Limb (tissue), 2 donors: ENCODE data around the gene MTOR.
"Not testable (repeated sequence)": the region's sequence is repeated elsewhere in the genome, so short reads cannot be mapped to it uniquely, and the experiment has no call there.

ENCODE experiments used
- DNase-seq, 2 donors: peaks; one replicate each; pipeline ENCODE4 v3.0.0-alpha.2; 2016; ENCODE audit errors: extremely low spot score in 2 of 2

Gene MTOR

DNA sequence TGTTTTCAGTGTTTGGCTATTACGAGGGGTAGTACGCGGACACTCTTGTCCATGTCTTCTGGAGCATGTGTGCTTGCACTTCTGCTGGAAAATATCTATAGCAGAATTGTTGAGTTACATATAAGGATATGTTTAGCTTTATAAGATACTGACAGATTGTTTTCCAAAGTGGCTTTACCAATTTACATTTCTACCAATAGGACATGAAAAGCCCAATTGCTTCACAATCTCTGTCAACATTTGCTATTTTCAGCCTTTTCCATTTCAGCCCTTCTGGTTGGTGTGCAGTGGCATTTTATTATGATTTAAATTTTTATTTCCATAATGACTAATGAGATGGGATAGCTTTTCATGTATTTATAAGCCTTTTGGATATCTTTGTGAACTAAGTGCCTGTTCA, 79.5 kb downstream of the MTOR start:
- DNase-seq = no peak

DNA sequence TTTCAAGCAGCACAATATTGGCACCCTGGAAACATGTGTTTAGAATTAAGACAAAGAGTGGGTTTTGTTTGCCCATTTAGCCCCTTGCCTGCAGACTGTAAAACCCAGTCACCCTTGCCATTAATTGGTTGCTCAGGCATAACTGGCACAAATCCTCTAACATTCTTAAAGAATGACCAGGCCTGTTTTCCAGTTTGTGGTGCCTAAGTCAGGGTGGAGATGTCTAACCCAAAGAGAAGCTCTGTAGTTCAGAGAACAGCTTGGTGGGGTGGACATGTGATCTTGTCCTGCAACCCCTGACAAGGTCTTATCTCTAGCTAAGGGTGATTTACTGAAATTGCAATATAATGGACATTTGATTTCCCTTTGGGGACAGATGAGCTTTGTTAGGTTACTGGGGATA, 82.0 kb downstream of the MTOR start:
- no peak for DNase-seq

DNA sequence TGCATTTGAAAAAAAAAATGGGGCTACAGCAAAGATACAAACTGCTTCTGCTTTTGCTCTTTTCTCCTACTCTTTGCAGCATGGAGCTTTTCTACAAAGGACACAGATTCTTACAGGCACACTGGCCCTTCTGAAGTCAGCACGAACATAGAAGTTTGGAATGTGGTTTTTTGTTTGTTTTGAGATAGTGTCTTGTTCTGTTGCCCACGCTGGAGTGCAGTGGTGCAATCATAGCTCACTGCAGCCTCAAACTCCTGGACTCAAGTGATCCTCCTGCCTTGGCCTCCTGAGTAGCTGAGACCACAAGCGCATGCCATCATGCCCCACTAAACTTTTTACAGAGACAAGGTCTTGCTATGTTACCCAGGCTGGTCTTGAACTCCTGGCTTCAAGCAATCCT, 82.6 kb downstream of the MTOR start:
- not testable (repeated sequence) for DNase-seq

DNA sequence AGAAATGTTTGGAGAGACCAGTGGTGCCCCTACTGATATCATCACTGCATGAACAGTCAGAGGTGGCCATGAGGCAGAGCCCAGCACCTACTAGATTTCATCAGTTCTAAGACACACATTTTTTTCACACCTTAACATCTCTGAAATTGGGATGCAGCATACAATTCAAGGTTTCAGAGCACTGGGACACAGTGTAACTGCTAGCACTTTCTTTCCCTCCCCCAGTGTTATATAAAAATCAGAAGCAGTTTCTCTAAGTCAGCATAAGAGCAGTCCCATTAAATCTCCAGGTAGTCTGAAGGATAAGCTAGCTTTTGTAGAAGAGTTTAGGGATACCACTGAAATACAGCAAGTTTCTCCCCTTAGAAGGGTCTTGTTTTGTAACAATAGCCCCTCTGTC, 83.2 kb downstream of the MTOR start:
- DNase-seq = no peak

DNA sequence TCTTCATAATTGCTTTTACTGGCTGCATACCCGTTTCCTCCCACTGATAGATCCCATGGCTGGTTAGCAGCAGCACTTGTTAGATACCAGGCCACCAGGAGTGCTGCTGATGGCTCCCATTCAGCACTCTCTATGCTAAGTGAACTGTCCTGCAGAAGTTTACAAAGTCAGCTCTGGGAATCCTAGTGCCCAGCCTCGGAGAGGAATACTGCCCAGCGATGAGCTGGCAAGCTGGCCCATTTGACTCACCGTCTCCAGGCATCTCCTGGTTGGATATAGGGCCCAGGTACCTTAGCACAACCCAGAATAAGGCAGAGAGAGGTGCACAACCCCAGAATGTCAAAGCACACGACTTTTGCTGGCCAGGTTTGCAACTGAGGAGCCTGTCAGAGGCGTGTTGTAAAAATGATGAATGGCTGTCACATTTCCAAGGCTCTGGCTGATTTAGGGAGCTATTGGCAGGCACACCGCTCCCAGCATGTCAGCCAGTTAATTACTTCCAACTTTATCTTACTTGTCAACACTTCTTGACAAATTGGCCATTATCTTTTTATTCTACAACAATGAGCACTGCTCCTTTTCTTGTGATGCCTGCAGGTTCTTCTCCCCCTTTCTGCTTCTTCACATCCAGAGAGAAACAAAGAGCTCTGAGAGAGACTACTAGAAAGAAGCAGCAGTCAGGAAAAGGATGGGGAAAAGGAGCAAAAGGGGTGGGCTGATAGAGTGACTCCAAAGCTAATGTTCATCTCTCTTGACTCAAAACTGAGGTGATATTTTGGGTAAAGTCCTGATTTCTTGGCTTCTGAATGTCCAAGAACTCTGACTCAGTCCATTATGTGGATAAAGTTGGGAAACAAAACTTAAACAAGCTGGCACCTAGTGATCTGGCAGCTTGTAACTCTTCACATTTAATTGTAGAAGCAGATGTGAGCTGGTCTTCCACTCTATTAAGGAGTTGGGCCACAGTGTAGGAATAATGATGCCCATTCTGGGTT, 84.0 kb downstream of the MTOR start:
- no peak for DNase-seq

DNA sequence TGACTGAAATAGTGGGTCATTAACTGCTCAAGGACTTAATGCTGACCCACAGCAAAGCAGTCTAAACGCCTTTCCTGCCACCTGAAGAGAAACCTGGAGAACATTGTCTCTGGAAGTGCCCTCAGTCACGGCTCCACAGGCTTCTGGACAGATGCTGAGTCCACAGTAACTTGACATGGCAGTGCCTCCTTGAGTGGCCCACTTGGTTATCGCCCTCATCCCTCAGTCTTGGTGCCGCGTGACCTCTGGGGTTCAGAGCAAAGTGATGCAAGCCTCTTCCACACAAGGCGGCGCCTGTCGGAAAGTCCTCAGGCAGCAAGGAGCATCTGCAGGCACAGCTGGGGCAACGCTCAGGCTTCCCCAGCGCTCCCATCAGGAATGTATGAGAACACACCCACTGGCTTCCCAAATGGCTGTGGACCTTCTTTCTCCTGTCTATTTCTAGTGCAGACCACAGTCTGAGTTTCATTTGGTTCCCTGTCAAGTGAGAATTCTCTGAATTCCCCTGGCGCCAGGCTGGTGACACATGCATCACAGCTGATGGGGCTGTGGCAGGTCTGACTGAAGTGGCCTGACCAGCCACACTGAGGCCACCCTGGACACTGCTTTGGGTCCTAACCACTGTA, 86.2 kb downstream of the MTOR start:
- peak in 1 of 2 donors; percentile 41 for DNase-seq

DNA sequence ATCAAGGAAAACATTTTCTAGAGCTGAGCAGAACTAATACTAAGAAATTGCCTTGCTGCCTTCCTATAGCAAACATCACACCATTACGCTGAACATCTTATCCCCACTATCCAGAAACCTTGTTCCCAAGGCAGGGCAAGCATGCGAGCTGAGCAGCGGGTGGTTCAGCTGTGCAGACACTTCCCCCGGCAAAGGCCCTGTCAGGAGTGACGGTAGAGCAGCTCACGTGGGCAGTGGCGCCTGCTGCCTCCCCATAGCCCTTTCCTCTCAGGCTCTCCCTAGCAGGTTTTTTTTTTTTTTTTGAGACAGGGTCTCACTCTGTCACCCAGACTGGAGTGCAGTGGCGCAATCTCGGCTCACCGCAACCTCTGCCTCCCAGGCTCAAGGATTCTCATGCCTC, 86.9 kb downstream of the MTOR start:
- DNase-seq = no peak

DNA sequence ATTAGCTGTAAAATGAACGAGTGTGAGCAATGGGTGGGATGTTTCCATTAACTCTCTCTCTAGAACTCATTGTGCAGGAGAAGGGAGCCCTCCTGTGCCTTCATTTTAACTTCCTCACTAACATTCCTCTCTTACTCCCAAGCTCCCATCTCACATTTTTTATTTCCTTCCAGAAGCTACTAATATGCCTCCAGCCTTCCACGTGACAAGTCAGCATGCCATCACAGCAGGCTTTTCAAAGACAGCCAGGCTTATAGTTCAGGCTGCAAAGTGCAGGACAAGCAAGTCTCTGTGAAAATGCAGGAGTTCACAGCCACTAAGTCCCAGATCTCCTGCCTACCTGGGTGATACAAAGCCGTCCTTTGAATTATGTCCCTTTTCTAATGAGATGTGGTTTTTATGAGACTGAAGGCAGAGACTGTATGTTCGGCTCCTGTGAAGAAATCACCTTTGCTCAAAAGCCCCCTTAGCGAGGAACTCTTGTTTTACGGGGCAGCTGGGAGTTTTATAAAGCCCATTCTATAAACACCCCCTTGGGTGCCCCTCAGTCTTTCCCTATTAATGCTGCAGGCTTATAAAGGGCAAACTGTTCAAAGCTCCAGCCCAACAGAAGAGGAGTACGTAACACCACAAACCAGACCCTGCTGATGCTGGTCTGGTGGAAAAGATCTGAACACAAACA, 87.9 kb downstream of the MTOR start:
- peak in 1 of 2 donors; percentile 38 for DNase-seq

DNA sequence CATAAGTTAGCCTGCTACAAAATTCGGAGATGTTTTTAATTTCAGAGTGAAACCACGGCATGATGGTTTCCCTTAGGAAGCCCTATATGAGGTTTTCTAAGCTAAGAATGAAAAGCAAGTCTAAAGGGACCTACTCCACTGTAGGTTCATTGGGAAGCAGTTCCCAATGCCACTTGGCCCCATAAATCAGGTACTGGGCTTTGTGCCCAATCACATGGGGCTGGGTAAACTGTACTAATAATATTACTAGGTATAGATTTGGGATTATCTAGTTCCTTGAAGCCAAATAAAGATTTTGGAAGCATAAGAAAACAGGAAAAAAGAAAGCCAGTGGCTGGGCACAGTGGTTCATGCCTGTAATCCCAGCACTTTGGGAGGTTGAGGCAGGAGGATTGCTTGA, 92.2 kb downstream of the MTOR start:
- DNase-seq = no peak

DNA sequence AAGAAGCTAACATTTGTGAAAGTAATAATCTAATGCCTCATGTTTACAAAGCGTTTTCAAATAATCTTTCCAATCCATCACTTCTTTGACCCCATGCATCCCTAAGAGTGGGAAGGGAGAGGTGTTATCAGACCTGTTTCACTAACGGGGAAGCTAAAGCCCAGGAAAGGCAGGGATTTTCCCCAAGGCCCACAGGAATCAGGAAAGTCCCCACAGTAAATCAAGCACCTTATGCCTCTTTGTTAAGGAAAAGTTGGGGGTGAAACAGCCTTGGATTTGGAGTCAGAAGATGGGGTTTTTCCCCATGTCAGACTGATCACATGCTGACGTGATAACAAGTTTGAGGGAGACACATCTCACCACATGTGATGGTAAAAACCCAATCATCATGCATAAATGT, 93.1 kb downstream of the MTOR start:
- no peak for DNase-seq

DNA sequence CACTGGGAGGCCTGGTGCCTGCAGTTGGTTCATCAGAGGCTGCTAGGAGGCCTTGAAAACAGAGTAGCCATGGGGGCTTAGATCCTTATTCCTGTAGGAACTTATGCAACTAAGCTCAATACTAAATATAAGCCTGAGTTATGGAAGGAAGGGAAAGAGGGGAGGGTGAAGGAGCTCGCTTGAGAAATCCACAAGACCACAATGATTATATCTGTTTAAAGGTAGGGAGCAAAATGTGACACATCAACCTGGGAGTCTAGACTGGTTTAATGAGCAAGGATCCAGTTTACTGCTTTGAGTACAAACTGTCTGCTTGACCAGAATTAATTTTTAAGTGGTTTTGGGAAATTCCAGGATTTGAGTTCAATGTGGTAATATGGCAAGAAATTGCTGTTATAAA, 93.6 kb downstream of the MTOR start:
- no peak for DNase-seq

DNA sequence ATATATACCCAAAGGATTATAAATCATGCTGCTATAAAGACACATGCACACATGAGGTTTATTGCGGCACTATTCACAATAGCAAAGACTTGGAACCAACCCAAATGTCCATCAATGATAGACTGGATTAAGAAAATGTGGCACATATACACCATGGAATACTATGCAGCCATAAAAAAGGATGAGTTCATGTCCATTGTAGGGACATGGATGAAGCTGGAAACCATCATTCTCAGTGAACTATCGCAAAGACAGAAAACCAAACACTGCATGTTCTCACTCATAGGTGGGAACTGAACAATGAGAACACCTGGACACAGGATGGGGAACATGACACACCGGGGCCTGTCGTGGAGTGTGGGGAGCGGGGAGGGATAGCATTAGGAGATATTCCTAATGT, 95.6 kb downstream of the MTOR start:
- not testable (repeated sequence) for DNase-seq

DNA sequence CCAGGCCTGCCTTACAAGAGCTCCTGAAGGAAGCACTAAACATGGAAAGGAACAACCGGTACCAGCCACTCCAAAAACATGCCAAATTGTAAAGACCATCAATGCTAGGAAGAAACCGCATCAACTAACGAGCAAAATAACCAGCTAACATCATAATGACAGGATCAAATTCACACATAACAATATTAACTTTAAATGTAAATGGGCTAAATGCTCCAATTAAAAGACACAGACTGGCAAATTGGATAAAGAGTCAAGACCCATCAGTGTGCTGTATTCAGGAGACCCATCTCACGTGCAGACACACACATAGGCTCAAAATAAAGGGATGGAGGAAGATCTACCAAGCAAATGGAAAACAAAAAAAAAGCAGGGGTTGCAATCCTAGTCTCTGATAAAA, 99.6 kb downstream of the MTOR start:
- DNase-seq = not testable (repeated sequence)

DNA sequence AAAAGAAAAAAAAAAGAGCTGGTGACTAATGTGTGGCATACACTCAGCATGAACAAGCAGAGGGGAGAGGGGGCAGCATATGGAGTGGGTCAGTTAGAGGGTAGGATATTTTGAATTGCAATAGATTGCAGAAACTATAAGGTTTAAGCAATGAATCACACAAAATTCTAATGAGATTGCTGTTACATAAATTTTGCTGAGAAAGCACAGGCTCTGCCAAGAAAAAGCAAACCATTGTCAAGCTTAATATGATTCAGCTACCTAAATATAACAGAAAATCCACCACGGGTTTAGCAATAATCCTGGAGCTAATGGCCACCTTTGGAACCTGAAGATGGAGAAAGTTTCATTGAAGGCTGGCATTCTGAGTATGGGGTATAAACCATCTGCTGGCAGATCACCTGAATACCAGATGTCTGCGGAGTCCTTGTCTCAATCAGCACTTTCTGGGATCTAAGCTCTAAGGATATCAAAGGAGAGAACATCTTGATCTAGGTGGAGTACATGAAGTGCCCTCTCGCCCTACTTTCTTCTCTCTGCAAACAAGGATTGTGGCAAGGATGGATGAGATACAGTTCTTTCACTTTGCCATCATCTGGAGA, 103.5 kb downstream of the MTOR start:
- DNase-seq = no peak

DNA sequence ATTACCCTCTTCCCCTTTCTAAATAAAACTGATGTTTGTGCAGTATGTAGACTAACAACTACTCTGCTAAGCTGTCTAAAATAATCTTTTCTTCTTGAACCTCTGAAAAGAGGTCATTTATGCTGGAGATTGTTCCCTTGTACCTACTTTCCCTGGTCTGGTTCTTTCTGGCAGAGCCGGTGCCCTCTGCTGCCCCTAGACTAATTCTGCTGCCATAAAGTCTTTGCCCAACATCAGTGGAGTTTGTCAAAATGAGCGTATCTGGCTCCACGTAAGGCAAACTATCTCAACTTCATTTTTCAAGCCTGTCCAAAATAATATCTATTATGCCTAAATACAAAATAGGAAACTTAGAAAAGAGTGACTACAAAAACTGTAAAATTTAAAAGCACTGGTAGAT, 104.1 kb downstream of the MTOR start:
- DNase-seq = no peak

DNA sequence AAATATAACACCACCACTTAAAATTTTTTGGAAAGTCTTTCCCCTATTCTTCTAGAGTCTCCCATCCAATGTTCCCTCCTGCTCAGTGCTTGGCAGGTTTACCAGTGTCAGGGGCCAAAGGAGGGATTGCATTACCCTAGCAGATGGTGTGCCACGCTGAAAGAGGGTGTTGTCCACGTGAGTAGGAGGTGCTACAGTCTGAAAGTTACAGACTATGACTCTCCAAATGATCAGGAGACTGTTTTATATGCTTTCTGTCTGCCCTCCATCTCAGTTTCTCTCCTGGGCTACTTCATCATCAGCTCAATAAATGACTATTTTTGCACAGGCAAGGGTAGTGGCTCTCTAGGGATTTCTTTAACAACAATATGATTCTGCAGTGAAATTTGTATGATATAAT, 104.5 kb downstream of the MTOR start:
- no peak for DNase-seq

DNA sequence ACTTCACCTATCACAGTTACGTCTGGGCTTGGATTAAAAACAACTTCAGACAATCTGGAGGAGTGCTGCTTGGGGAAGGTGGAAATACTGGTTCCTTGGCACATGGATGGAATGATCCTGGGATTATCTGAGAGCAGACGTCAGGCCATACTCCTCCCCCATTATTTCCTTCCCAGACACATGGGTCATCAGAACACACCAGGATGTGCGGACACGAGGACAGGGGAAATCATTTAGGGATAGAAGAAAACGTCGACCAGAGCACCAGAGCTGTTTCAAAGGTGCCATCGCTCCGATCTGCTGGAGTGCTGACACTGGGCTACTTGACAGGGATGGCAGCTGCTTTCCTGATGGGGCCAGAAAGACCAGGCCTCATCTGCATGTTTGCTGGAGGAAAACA, 105.0 kb downstream of the MTOR start:
- no peak for DNase-seq

DNA sequence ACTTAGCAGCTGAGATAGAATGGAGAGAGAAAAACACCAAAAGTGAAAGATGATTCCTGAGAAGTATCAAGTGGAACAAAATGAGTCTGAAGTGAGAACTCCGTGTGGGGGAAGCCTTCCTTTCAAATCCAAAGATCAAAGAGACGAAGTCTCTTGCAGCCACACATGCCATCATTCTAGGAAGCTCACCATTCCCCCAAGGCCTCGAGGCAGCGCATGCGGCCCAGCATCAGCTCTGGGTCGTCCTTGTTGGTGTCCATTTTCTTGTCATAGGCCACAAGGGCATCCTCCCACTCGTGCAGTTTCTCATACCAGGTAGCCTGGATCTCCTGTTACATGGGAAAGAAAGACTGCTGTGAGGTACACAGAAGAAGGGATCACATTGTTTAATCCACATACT, 105.4 kb downstream of the MTOR start:
- DNase-seq = no peak

DNA sequence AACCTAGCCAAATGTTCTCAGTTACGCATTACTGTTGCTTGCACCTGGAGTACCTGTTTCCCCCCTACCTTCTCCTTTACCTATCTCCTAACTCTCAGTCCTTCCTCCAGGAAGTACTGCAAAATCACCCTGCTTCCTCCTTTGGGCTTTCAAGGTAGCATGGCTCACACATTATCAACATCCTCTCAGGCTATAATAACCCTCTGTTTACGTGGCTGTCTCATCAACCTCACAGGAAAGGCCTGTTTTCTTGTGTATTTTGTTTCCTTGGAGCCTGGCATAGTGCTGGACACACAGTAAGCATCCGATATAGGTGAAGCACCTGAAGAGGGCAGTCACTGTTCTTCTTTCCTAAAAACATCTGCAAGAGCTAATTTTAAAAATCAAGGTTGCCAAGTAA, 105.9 kb downstream of the MTOR start:
- no peak for DNase-seq

DNA sequence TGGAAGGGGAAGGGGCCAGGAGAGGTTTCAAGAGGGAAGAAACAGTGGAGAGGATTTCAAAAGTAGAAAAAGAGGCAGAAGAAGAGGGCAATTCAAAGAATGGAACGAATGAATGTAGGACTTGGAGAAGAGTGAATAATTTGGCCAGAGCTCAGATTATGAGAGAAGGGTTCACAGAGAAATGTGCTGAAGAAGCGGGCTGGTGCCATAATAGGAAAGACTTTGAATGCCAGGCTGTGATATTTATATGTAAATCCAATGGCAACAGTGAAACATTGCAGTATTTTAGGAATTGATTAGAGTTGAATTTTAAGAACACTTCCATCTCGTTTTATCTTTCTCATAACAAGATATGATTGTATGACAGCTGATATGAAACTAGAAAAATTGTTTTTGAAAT, 109.2 kb downstream of the MTOR start:
- no peak for DNase-seq

DNA sequence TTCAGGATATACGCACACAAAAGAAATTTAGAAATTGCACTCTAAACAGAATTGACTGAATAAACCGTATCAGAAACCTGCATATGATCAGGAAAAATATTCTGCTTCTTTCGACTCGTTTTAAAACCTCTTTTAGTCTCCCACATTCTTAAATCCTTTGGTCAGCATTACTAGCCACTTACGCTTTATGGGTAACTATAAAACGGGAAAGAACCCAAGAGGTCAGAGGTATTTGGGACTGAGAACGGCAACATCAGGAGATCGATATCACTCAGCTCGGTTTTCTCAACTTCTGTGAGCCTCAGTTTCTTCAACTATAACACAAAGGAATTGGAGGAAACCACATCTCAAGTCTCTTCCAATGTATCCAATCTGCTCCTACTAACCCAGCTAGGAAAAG, 109.6 kb downstream of the MTOR start:
- DNase-seq = no peak
